HCT116 (cell line): ENCODE data around the gene MIER3. TPM values are rescaled to one million over a fixed set of nuclear protein-coding genes. Genes with fewer than 3 reads are reported as not detected.

Source experiments
- ATAC-seq: fragments of 200-7000 bp; cut with Tn5 transposase; 2 replicates; pipeline ENCODE4 v1.9.1; 2020; ENCODE audit warnings: mild to moderate bottlenecking, moderate library complexity
- BruUV-seq: library from RNA; stranded (reverse); fragments of 400-500 nt; replicated peaks from 2 replicates; lab custom pipeline; 2021; lab: Mats Ljungman, UMichigan
- CTCF ChIA-PET: fragments of 300-600 bp; sonication (Branson Sonifier 250); formaldehyde crosslinking; loops from one replicate; lab custom pipeline; 2021; ENCODE audit warnings: antibody characterized with exemption; lab: Charles Lee
- POLR2A ChIA-PET: fragments of 300-600, 350-600 bp; sonication (Branson Sonifier 250); formaldehyde crosslinking; loops from one replicate; lab custom pipeline; 2021; ENCODE audit warnings: antibody characterized with exemption; lab: Charles Lee
- RAD21 ChIA-PET, 2 experiments: fragments of 300-600 bp; sonication (Branson Sonifier 250); formaldehyde crosslinking; loops; one replicate each; lab custom pipeline; 2023; ENCODE audit warnings: low total read pairs in 2 of 2; ENCODE audit not compliant: uncharacterized antibody in 2 of 2, unreplicated experiment in 2 of 2, low non-redundant PET in 1 of 2; lab: Charles Lee
- DNase-seq: peaks from one replicate; pipeline ENCODE4 v3.0.0-alpha.2; 2010; ENCODE audit warnings: low read depth, low spot score
- H2AFZ ChIP-seq: fragments of 200-600 bp; shearing (Covaris generic), sonication (generic); 2 replicates; pipeline ENCODE4 v1.6.1; 2017; ENCODE audit warnings: low read depth, mixed run types, mixed read lengths, antibody characterized with exemption, low read length; ENCODE audit not compliant: poor library complexity, severe bottlenecking
- H3K27ac ChIP-seq: 2 replicates; pipeline ENCODE4 v1.5.1; 2012; ENCODE audit warnings: low read depth, low read length
- H3K27me3 ChIP-seq: fragments of 200-600 bp; sonication (generic); 2 replicates; pipeline ENCODE4 v1.6.1; 2016; ENCODE audit warnings: mixed run types, low read length, mixed read lengths; ENCODE audit not compliant: insufficient read depth
- H3K36me3 ChIP-seq, 2 experiments: fragments of 200-500 bp in 1 of 2; fragments of 200-600 bp in 1 of 2; sonication (Bioruptor generic) in 1 of 2; sonication (generic) in 1 of 2; 2 replicates each; pipeline versions ENCODE4 v1.5.1 to v1.6.1; 2014 to 2016; ENCODE audit warnings: low read length in 2 of 2, inconsistent platforms in 1 of 2, mixed read lengths in 1 of 2, mixed run types in 1 of 2; ENCODE audit not compliant: insufficient read depth in 2 of 2, control insufficient read depth in 1 of 2
- H3K4me1 ChIP-seq, 2 experiments: fragments of 200-600 bp in 1 of 2; sonication (generic) in 1 of 2; 2 replicates each; pipeline versions ENCODE4 v1.5.1 to v1.6.1; 2012 to 2017; ENCODE audit warnings: low read length in 2 of 2, inconsistent platforms in 1 of 2, mild to moderate bottlenecking in 1 of 2, mixed read lengths in 1 of 2, mixed run types in 1 of 2, moderate library complexity in 1 of 2; ENCODE audit not compliant: insufficient read depth in 2 of 2, control insufficient read depth in 1 of 2
- H3K4me2 ChIP-seq: fragments of 200-600 bp; sonication (generic); 2 replicates; pipeline ENCODE4 v1.6.1; 2017; ENCODE audit warnings: mixed run types, low read length, mixed read lengths
- H3K4me3 ChIP-seq, 2 experiments: fragments of 200-600 bp in 1 of 2; sonication (generic) in 1 of 2; replicated peaks in 1 of 2; 2 replicates each; pipeline ENCODE4 v1.5.1; 2011 to 2016; ENCODE audit warnings: low read length in 2 of 2, control low read depth in 1 of 2, low read depth in 1 of 2, mild to moderate bottlenecking in 1 of 2, mixed read lengths in 1 of 2, mixed run types in 1 of 2
- H3K79me2 ChIP-seq: fragments of 200-600 bp; sonication (generic); 2 replicates; pipeline ENCODE4 v1.6.1; 2017; ENCODE audit warnings: mild to moderate bottlenecking, mixed run types, low read length, moderate library complexity, mixed read lengths; ENCODE audit not compliant: insufficient read depth
- H3K9ac ChIP-seq: fragments of 200-600 bp; sonication (generic); 2 replicates; pipeline ENCODE4 v1.6.1; 2016; ENCODE audit warnings: low read length, mixed read lengths
- H3K9me2 ChIP-seq: fragments of 200-600 bp; sonication (generic), shearing (Covaris generic); 2 replicates; pipeline ENCODE4 v1.6.1; 2017; ENCODE audit warnings: mixed run types, mild to moderate bottlenecking, moderate library complexity; ENCODE audit not compliant: insufficient read depth
- H3K9me3 ChIP-seq, 2 experiments: fragments of 200-500 bp in 1 of 2; fragments of 200-600 bp in 1 of 2; sonication (Bioruptor generic) in 1 of 2; sonication (generic) in 1 of 2; 2 replicates each; pipeline ENCODE4 v1.6.1; 2014 to 2017; ENCODE audit warnings: low read length in 2 of 2, mixed read lengths in 2 of 2, inconsistent platforms in 1 of 2, low read depth in 1 of 2, mild to moderate bottlenecking in 1 of 2, mixed run types in 1 of 2, moderate library complexity in 1 of 2; ENCODE audit not compliant: control insufficient read depth in 1 of 2, insufficient read depth in 1 of 2
- H4K20me1 ChIP-seq: fragments of 200-600 bp; sonication (generic), shearing (Covaris generic); 2 replicates; pipeline ENCODE4 v1.6.1; 2017; ENCODE audit warnings: mixed run types, mild to moderate bottlenecking, moderate library complexity; ENCODE audit not compliant: insufficient read depth
- FOSL1 ChIP-seq: IDR thresholded peaks from 2 replicates; pipeline ENCODE4 v1.6.1; 2012; ENCODE audit warnings: low read depth
- REST ChIP-seq: IDR thresholded peaks from 2 replicates; pipeline ENCODE4 v1.6.1; 2012; ENCODE audit warnings: low read depth
- SP1 ChIP-seq: IDR thresholded peaks from 2 replicates; pipeline ENCODE4 v1.6.1; 2012; ENCODE audit warnings: low read depth
- ZFX ChIP-seq: fragments of 450-650 bp; IDR thresholded peaks from 2 replicates; pipeline ENCODE4 v1.6.1; 2017
- ZNF274 ChIP-seq: fragments of 200-500 bp; sonication (Bioruptor generic); IDR thresholded peaks from 2 replicates; pipeline ENCODE4 v1.6.1; 2014; ENCODE audit warnings: mild to moderate bottlenecking, low read depth, low read length, inconsistent platforms
- intact Hi-C: fragments of 100-400 bp; cut with micrococcal nuclease; formaldehyde crosslinking; loops from 2 replicates; pipeline ENCODE4 v1.10.0; 2022
- total RNA-seq: library from RNA; stranded (reverse); gene quantifications from one replicate; pipeline ENCODE4 v1.2.1, GENCODE V29; 2021; ENCODE audit not compliant: unreplicated experiment
- TF ChIP-seq, protein P1 (sequence below): IDR thresholded peaks from 2 replicates; pipeline ENCODE4 v1.6.1; 2011; ENCODE audit warnings: mild to moderate bottlenecking, low read length, moderate library complexity; ENCODE audit not compliant: insufficient replicate concordance; ENCODE audit errors: extremely low read depth
- TF ChIP-seq, protein P2 (sequence below): IDR thresholded peaks from 2 replicates; pipeline ENCODE4 v1.6.1; 2012

MIER3 gene
- total RNA-seq, 1 experiment from 2014 or later: 21.9 TPM

DNA sequence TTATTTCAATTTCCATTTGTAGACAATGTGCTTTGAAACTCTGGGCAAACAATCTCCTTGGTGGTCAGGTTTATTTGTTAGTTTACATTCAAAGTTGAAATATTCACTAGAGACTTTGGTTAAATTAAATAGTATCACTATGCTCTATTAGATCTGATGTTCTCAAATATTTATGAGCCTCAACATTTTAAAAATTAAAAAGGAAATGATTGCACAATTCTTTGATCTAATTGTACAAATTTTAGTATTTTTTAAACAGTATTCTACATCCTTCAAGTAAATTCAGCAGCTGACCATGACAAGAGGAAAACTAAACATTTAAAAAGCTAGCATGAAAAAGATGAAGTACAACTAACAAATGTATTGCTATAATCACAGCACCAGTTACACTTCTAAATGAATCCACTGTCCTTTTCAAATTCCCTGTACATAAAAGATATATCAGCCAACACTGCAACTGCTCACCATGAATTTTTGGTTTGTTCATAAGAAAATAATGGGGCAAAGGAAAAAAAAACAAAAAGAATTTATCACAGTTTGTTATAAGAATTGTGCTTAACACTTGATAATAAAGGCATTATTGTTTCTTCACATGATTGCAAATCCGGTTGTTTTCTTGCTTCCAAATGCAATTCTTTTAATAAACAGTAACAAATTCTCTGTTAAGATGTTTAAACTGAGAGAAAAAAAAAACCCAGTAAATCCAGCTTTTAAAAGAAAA, 31.8 kb downstream of the MIER3 start:
- ChIA-PET POLR2A (interaction anchor here (1.5 kb wide), 1 partner anchor 10 kb away, joined by 3 read pairs; no protein-coding TSS in a partner anchor), CTCF (no interaction called here), RAD21 (no interaction called here)
- intact Hi-C loops: no loop called here
- no peak for ATAC-seq
- no peaks in the 10 kb centered on the region for H3K9me2 ChIP-seq
- DNase-seq: no peak
- H3K9ac ChIP-seq: no peak overlapping the region
- TF ChIP-seq ZFX (no peak), ZNF274 (no peak), FOSL1 (no peak), SP1 (no peak), REST (no peak)
- TF ChIP-seq, protein P1, sequence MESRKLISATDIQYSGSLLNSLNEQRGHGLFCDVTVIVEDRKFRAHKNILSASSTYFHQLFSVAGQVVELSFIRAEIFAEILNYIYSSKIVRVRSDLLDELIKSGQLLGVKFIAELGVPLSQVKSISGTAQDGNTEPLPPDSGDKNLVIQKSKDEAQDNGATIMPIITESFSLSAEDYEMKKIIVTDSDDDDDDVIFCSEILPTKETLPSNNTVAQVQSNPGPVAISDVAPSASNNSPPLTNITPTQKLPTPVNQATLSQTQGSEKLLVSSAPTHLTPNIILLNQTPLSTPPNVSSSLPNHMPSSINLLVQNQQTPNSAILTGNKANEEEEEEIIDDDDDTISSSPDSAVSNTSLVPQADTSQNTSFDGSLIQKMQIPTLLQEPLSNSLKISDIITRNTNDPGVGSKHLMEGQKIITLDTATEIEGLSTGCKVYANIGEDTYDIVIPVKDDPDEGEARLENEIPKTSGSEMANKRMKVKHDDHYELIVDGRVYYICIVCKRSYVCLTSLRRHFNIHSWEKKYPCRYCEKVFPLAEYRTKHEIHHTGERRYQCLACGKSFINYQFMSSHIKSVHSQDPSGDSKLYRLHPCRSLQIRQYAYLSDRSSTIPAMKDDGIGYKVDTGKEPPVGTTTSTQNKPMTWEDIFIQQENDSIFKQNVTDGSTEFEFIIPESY: no peak
- TF ChIP-seq, protein P2, sequence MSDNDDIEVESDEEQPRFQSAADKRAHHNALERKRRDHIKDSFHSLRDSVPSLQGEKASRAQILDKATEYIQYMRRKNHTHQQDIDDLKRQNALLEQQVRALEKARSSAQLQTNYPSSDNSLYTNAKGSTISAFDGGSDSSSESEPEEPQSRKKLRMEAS: no peak
- H3K4me3 ChIP-seq: no peak overlapping the region
- H3K27ac ChIP-seq: no peak overlapping the region
- H3K36me3 ChIP-seq: peaks cover 20 to 31% of the 10 kb centered on the region in 2 experiments; a peak in 3 of 4 replicates
- H3K27me3 ChIP-seq: no peaks in the 10 kb centered on the region
- H2AFZ ChIP-seq: no peak overlapping the region
- no peaks in the 10 kb centered on the region; the same call in 1 of the 2 replicates for H3K79me2 ChIP-seq
- H3K9me3 ChIP-seq: no peaks in the 10 kb centered on the region
- BruUV-seq: no TSS peak
- H4K20me1 ChIP-seq: no peaks in the 10 kb centered on the region
- no peak overlapping the region for H3K4me2 ChIP-seq
- no peaks in the 10 kb centered on the region for H3K4me1 ChIP-seq
